GM23338 (cell line): ENCODE data around the gene ERVV-1. TPM values are rescaled to one million over a fixed set of nuclear protein-coding genes. Genes with fewer than 3 reads are reported as not detected.

Experiments used
- ATAC-seq: fragments of 200-7000 bp; cut with Tn5 transposase; 3 replicates; pipeline ENCODE4 v1.9.1; 2020
- DNase-seq: peaks from one replicate; pipeline ENCODE4 v3.0.0-alpha.2; 2015; ENCODE audit warnings: low spot score
- H2AFZ ChIP-seq: fragments of 200-600 bp; sonication (generic); 2 replicates; pipeline ENCODE4 v1.8.0; 2016; ENCODE audit warnings: antibody characterized with exemption, mild to moderate bottlenecking, moderate library complexity
- H3F3A ChIP-seq: fragments of 200-600 bp; sonication (generic); replicated peaks from 2 replicates; pipeline ENCODE4 v1.8.0; 2017; ENCODE audit warnings: antibody characterized with exemption, mixed run types, low read depth
- H3K27ac ChIP-seq: fragments of 200-600 bp; sonication (generic); 2 replicates; pipeline ENCODE4 v1.6.1; 2016; ENCODE audit warnings: low read depth
- H3K27me3 ChIP-seq: fragments of 200-600 bp; sonication (generic); 2 replicates; pipeline ENCODE4 v1.8.0; 2016; ENCODE audit warnings: mild to moderate bottlenecking, mixed run types, moderate library complexity; ENCODE audit not compliant: insufficient read depth
- H3K36me3 ChIP-seq: fragments of 200-600 bp; sonication (generic); 2 replicates; pipeline ENCODE4 v1.8.0; 2016; ENCODE audit warnings: mild to moderate bottlenecking; ENCODE audit not compliant: insufficient read depth
- H3K4me1 ChIP-seq: fragments of 200-600 bp; sonication (generic); 2 replicates; pipeline ENCODE4 v1.8.0; 2016; ENCODE audit warnings: mild to moderate bottlenecking, moderate library complexity; ENCODE audit not compliant: insufficient read depth
- H3K4me2 ChIP-seq: fragments of 200-600 bp; sonication (generic); 2 replicates; pipeline ENCODE4 v1.7.1; 2017; ENCODE audit warnings: mixed run types
- H3K4me3 ChIP-seq: fragments of 200-600 bp; sonication (generic); 2 replicates; pipeline ENCODE4 v1.6.1; 2016; ENCODE audit warnings: mixed run types
- H3K79me2 ChIP-seq: fragments of 200-600 bp; sonication (generic); replicated peaks from 2 replicates; pipeline ENCODE4 v1.8.0; 2017; ENCODE audit warnings: mild to moderate bottlenecking; ENCODE audit not compliant: insufficient read depth
- H3K9me2 ChIP-seq: fragments of 200-600 bp; sonication (generic); 2 replicates; pipeline ENCODE4 v1.8.0; 2017; ENCODE audit not compliant: insufficient read depth
- H4K20me1 ChIP-seq: fragments of 200-600 bp; sonication (generic); replicated peaks from 2 replicates; pipeline ENCODE4 v1.8.0; 2017; ENCODE audit warnings: mild to moderate bottlenecking; ENCODE audit not compliant: insufficient read depth
- H3K27ac Mint-ChIP-seq: 2 replicates; pipeline ENCODE4 v1.8.0; 2020; ENCODE audit warnings: inconsistent platforms, mild to moderate bottlenecking, moderate library complexity, mixed read lengths
- H3K27me3 Mint-ChIP-seq: 3 replicates; pipeline ENCODE4 v1.8.0; 2022; ENCODE audit warnings: low read depth, mild to moderate bottlenecking, moderate library complexity, mixed read lengths, inconsistent platforms; ENCODE audit not compliant: insufficient read depth, poor library complexity
- H3K36me3 Mint-ChIP-seq: 3 replicates; pipeline ENCODE4 v1.8.0; 2021; ENCODE audit warnings: low read depth, mild to moderate bottlenecking, inconsistent platforms, moderate library complexity, mixed read lengths
- H3K4me1 Mint-ChIP-seq: 3 replicates; pipeline ENCODE4 v1.8.0; 2020; ENCODE audit warnings: mild to moderate bottlenecking, inconsistent platforms, mixed read lengths
- H3K4me3 Mint-ChIP-seq: 3 replicates; pipeline ENCODE4 v1.8.0; 2021; ENCODE audit warnings: moderate library complexity, mild to moderate bottlenecking, inconsistent platforms, mixed read lengths
- H3K9me3 Mint-ChIP-seq: 3 replicates; pipeline ENCODE4 v1.8.0; 2020; ENCODE audit warnings: moderate library complexity, mild to moderate bottlenecking, inconsistent platforms, mixed read lengths
- CREB1 ChIP-seq: fragments of 250-450 bp; sonication (Bioruptor Pico); IDR thresholded peaks from 2 replicates; pipeline ENCODE4 v1.5.0; 2020; ENCODE audit warnings: low read depth, mild to moderate bottlenecking, moderate library complexity
- EZH2 ChIP-seq: fragments of 200-600 bp; sonication (generic); IDR thresholded peaks from one replicate; pipeline ENCODE4 v1.8.0; 2017; ENCODE audit warnings: antibody characterized with exemption, mild to moderate bottlenecking, low read depth; ENCODE audit not compliant: unreplicated experiment
- EZH2phosphoT487 ChIP-seq: fragments of 200-600 bp; sonication (generic); IDR thresholded peaks from one replicate; pipeline ENCODE4 v1.8.1; 2018; ENCODE audit warnings: antibody characterized with exemption; ENCODE audit not compliant: unreplicated experiment
- JUNB ChIP-seq: IDR thresholded peaks from one replicate; pipeline ENCODE4 v1.6.1; 2016; ENCODE audit warnings: antibody characterized with exemption; ENCODE audit not compliant: unreplicated experiment
- NANOG ChIP-seq: IDR thresholded peaks from 2 replicates; pipeline ENCODE4 v1.6.1; 2016; ENCODE audit warnings: antibody characterized with exemption, borderline replicate concordance
- POLR2AphosphoS5 ChIP-seq: IDR thresholded peaks from 2 replicates; pipeline ENCODE4 v1.6.1; 2016; ENCODE audit warnings: antibody characterized with exemption, low read depth
- REST ChIP-seq: IDR thresholded peaks from one replicate; pipeline ENCODE4 v1.6.1; 2018; ENCODE audit warnings: antibody characterized with exemption; ENCODE audit not compliant: unreplicated experiment
- STAT1 ChIP-seq: IDR thresholded peaks from one replicate; pipeline ENCODE4 v1.6.1; 2016; ENCODE audit warnings: antibody characterized with exemption; ENCODE audit not compliant: unreplicated experiment
- ZNF114 ChIP-seq: fragments of 250-450 bp; sonication (Bioruptor Pico); IDR thresholded peaks from 2 replicates; pipeline ENCODE4 v1.5.0; 2020; ENCODE audit warnings: mild to moderate bottlenecking, moderate library complexity
- ZNF331 ChIP-seq: fragments of 250-450 bp; sonication (Bioruptor Pico); IDR thresholded peaks from 2 replicates; pipeline ENCODE4 v1.5.0; 2020; ENCODE audit warnings: low read depth, mild to moderate bottlenecking, moderate library complexity
- ZNF462 ChIP-seq: fragments of 250-450 bp; sonication (Bioruptor Pico); IDR thresholded peaks from 2 replicates; pipeline ENCODE4 v1.5.0; 2020; ENCODE audit warnings: mild to moderate bottlenecking, moderate library complexity
- polyA plus RNA-seq: library from polyadenylated mRNA; unstranded; fragments of >200 nt; fragmentation: Nextera tagmentation; extraction: Ambion mirVana; gene quantifications from 2 replicates; pipeline ENCODE4 v1.2.1, GENCODE V29; 2016
- total RNA-seq: library from RNA; depleted of rRNA; stranded (reverse); fragments of >200 nt; shearing (Covaris generic); gene quantifications from 2 replicates; pipeline ENCODE4 v1.2.3, GENCODE V29; 2014
- TF ChIP-seq, protein P1 (sequence below): IDR thresholded peaks from 2 replicates; pipeline ENCODE4 v1.6.1; 2016; ENCODE audit warnings: antibody characterized with exemption
- TF ChIP-seq, protein P2 (sequence below), 2 experiments: fragments of 200-600 bp in 1 of 2; sonication (generic) in 1 of 2; conservative IDR thresholded peaks; 2 replicates each; pipeline versions ENCODE4 v1.5.1 to v1.6.1; 2016 to 2017; ENCODE audit warnings: antibody characterized with exemption in 2 of 2, low read depth in 2 of 2, mild to moderate bottlenecking in 2 of 2, moderate library complexity in 1 of 2

ERVV-1 gene
- total and polyA plus RNA-seq, 2 experiments from 2014 or later = 0.21 to 0.23 TPM

DNA sequence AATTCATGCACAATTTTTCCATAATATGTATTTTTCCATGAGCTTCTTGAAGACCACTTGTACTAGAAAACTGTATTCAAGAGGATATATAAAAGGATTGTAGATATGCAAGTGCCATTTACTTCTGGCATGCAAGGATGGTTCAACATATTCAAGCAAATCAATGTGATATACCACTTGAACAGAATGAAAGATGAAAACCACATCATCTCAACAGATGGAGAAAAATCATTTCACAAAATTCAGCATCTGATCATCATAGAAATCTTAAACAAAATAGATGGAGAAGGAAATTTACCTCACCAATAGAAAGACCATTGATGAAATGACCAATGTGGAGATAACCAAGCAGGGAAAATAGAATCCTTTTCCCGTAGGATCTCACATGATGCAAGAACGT is 45.9 kb upstream of the ERVV-1 start:
- Histone ChIP-seq H3K9me2 (no peaks in the 10 kb centered on the region; the same call in 1 of the 2 replicates), H3K4me2 (no peak overlapping the region), H3K79me2 (no peaks in the 10 kb centered on the region), H4K20me1 (no peaks in the 10 kb centered on the region), H3K36me3 (peaks cover 5% of the 10 kb centered on the region; the same call in 1 of the 2 replicates), H3K27me3 (no peaks in the 10 kb centered on the region), H3K4me1 (peaks cover 7% of the 10 kb centered on the region; the same call in 1 of the 2 replicates), H2AFZ (no peak overlapping the region), H3K4me3 (no peak overlapping the region), H3K27ac (no peak overlapping the region), H3F3A (no peaks in the 10 kb centered on the region; the same call in 1 of the 2 replicates)
- no peaks in the 10 kb centered on the region for H3K27me3 Mint-ChIP-seq
- no peaks in the 10 kb centered on the region; the same call in 2 of the 3 replicates for H3K36me3 Mint-ChIP-seq
- H3K27ac Mint-ChIP-seq = no peak overlapping the region
- TF ChIP-seq REST (no peak), EZH2 (no peak), CREB1 (CRISPR knock-in tag) (no peak), JUNB (no peak), ZNF331 (CRISPR knock-in tag) (no peak), ZNF462 (CRISPR knock-in tag) (no peak), ZNF114 (CRISPR knock-in tag) (no peak), POLR2AphosphoS5 (no peak), STAT1 (no peak), NANOG (no peak), EZH2phosphoT487 (no peak)
- TF ChIP-seq, protein P1, sequence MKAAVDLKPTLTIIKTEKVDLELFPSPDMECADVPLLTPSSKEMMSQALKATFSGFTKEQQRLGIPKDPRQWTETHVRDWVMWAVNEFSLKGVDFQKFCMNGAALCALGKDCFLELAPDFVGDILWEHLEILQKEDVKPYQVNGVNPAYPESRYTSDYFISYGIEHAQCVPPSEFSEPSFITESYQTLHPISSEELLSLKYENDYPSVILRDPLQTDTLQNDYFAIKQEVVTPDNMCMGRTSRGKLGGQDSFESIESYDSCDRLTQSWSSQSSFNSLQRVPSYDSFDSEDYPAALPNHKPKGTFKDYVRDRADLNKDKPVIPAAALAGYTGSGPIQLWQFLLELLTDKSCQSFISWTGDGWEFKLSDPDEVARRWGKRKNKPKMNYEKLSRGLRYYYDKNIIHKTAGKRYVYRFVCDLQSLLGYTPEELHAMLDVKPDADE = no peak
- TF ChIP-seq, protein P2, sequence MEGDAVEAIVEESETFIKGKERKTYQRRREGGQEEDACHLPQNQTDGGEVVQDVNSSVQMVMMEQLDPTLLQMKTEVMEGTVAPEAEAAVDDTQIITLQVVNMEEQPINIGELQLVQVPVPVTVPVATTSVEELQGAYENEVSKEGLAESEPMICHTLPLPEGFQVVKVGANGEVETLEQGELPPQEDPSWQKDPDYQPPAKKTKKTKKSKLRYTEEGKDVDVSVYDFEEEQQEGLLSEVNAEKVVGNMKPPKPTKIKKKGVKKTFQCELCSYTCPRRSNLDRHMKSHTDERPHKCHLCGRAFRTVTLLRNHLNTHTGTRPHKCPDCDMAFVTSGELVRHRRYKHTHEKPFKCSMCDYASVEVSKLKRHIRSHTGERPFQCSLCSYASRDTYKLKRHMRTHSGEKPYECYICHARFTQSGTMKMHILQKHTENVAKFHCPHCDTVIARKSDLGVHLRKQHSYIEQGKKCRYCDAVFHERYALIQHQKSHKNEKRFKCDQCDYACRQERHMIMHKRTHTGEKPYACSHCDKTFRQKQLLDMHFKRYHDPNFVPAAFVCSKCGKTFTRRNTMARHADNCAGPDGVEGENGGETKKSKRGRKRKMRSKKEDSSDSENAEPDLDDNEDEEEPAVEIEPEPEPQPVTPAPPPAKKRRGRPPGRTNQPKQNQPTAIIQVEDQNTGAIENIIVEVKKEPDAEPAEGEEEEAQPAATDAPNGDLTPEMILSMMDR (conservative IDR thresholded peaks at IDR 0.05; ENCODE audit: low read depth in 2 of 2) = no peak
- peaks cover 10% of the 10 kb centered on the region; the same call in 2 of the 3 replicates for H3K4me1 Mint-ChIP-seq
- ATAC-seq (no peak), DNase-seq (no peak)
- no peak overlapping the region for H3K4me3 Mint-ChIP-seq
- H3K9me3 Mint-ChIP-seq = peaks cover 8% of the 10 kb centered on the region
